Fibroblast of skin of left biceps (primary cell): ENCODE results near the gene VGLL4.

ENCODE experiments used
- DNase-seq, 2 experiments: peaks; one replicate each; pipeline ENCODE4 v3.0.0-alpha.2; 2013; ENCODE audit warnings: low read depth in 2 of 2

VGLL4 gene

DNA sequence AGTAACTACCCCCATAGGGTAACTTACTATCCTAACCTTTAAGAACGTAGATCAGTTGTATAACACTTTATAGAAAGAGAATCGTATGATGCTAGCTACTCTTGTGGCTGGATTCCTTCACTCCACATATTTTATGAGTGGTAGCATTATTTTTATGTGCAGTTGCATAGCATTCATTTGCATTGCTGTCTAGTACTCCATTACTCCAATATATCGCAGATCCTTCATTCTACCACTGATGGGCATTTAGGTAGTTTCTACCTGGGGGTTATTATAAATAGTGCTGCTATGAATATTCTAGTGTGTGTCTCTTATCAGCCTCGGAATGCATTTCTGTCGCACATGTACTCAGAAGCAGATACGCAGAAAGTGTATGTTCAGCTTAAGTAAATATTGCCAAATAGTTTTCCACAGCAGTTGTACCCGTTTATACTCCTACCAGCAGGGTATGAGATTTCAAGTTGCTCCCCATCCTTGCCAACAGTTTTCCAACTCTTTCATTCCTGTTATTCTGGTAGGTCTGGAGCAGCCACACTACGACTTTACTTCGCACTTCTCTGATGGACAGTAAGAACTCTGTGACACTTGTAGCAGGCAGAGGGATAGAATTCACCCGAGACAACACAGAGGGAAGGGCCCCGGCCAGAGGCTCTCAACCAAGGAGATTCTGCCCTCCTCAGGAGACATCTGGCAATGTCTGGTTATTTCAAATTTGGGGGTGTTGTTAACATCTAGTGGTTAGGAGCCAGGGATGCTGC is 9.8 kb upstream of the VGLL4 start:
- no peak for DNase-seq

- DNase-seq, result no peak
Observed at GRCh38 chr3:11651900-11652299, 8.2 kb upstream of the VGLL4 start.

GRCh38 chr3:11651477-11651876 is 7.8 kb upstream of the VGLL4 start:
- no peak for DNase-seq

GRCh38 chr3:11650391-11650790 is 6.7 kb upstream of the VGLL4 start:
- DNase-seq, result no peak

GRCh38 chr3:11648735-11649134 is 5.0 kb upstream of the VGLL4 start:
- DNase-seq, result no peak

DNA sequence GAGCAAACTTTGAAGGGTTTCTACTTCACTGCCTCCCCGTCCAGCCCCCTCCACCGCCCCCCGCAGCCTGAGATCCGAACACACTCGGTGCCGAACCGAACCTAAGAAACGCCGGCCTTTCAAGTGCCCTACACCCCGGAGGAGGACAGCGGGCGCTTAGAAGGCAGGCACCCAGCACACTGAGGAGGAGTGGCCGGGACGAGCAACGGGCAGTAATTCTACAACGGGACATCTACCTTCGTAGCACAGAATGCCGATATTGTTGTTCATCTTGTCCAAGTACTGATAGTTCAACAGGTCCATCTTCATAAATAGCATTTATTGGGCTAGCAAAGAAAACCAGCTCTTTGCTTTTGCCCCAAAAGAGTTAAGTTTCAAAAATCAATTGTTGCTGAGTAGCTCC is 513 bp downstream of the VGLL4 start:
- no peak for DNase-seq

- peak; percentile 71 to 80 for DNase-seq
Observed at GRCh38 chr3:11642431-11643191, 1.1 kb downstream of the VGLL4 start.

GRCh38 chr3:11641683-11642430 is 1.9 kb downstream of the VGLL4 start:
- DNase-seq, result no peak

GRCh38 chr3:11641316-11641682 is 2.4 kb downstream of the VGLL4 start:
- DNase-seq, result no peak

- no peak for DNase-seq
Observed at GRCh38 chr3:11640009-11640673, 3.6 kb downstream of the VGLL4 start.

GRCh38 chr3:11638495-11639358 is 5.0 kb downstream of the VGLL4 start:
- DNase-seq, result no peak

GRCh38 chr3:11637901-11638458 is 5.7 kb downstream of the VGLL4 start:
- DNase-seq, result peak; percentile 78 to 79

DNA sequence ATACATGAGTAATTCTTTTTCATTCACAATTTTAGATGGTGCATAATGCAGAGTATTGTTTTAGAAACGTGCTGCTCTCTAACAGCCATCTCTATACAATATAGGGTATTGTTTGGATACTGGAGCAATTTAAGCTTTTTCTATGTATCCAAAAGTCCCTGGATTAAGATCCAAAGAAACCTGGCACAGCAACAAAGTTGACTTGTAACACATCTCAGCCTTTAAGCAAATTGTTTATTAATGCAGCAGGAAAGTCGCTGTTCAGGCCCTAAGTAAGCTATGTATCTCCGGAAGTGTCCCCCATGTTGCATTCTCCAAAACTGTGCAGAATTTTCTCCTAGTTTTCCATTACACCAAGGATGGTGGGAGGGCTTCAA is 7.3 kb downstream of the VGLL4 start:
- DNase-seq, result no peak

- DNase-seq, result no peak
Observed at GRCh38 chr3:11635680-11636393, 7.9 kb downstream of the VGLL4 start.

DNA sequence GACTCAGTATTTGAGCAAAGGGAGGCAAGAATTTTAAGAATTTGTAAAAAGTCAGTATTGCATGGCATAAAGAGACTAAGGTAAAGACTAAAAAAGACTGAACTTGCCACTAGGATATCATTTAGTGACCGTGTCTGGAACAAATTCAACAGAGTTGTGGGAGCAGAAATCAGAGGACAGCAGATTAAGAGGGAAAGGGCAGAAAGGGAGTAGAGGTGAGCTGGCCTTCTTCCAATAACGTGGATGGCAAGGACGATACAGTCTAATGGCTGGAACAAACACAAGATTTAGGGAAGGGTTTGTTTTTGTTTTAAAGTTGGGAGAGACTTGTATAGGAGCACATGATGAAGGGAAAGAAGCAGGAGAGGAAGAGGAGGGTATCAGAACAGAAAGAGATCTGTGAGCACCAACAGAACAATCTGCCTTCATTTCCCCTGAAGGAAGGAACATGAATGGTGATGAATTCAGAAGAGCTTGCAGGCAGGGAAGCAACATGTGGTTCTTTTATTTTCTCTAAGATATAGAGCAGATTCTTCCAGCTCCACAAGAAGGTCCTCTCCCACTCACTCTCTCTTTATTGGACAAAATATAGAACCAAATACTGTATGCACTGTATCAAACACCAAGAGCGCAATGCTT is 8.6 kb downstream of the VGLL4 start:
- DNase-seq, result no peak

- no peak for DNase-seq
Observed at GRCh38 chr3:11634081-11634635, 9.6 kb downstream of the VGLL4 start.

- DNase-seq, result no peak
Observed at GRCh38 chr3:11632966-11633365, 10.7 kb downstream of the VGLL4 start.

DNA sequence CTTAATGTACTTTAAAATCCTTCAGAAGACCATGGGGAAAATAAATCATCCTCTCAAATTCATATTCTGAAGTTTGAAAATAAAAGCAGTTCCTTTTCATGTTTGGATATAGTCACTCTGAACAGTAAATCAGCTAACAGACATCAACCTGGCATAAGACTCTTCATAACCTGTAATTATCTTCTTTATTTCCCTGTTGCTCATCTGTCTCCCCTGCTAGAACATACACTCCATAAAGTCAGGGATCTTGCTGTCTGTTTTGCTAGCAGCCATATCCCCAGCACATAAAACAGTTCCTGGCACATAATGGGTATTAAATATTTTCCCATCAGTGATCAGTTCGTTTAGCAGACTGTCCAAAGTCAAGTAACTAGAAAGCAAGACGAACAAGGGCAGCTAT is 11.2 kb downstream of the VGLL4 start:
- DNase-seq, result no peak

- DNase-seq, result no peak
Observed at GRCh38 chr3:11631820-11632219, 11.9 kb downstream of the VGLL4 start.
